OCI-LY1 (cell line): ENCODE measurements around the gene HPCAL1.

Experiments used
- CTCF ChIP-seq: fragments of 200-600 bp; sonication (generic), shearing (Covaris generic); IDR thresholded peaks from 2 replicates; pipeline ENCODE4 v1.5.1; 2017; ENCODE audit warnings: mild to moderate bottlenecking, antibody characterized with exemption, low read length, moderate library complexity, mixed read lengths
- EZH2 ChIP-seq: fragments of 200-600 bp; sonication (generic), shearing (Covaris generic); IDR thresholded peaks from 2 replicates; pipeline ENCODE4 v1.8.0; 2017; ENCODE audit warnings: borderline replicate concordance, mixed run types, mild to moderate bottlenecking, antibody characterized with exemption, low read length, moderate library complexity, mixed read lengths

GRCh38 chr2:10260130-10260529 is 42.6 kb upstream of the HPCAL1 start:
- no peak for TF ChIP-seq EZH2
- no peak for TF ChIP-seq CTCF
